Measurements from ENCODE around the gene ZNF165. TPM values are rescaled to one million over a fixed set of nuclear protein-coding genes. Genes with fewer than 3 reads are reported as not detected.

ZNF165 gene
- total and polyA plus RNA-seq, 2 of the 8 experiments (the other 6 are each of a cell fraction or from before 2014, with no cell fraction given), result 1.2 to 9.3 TPM

DNA sequence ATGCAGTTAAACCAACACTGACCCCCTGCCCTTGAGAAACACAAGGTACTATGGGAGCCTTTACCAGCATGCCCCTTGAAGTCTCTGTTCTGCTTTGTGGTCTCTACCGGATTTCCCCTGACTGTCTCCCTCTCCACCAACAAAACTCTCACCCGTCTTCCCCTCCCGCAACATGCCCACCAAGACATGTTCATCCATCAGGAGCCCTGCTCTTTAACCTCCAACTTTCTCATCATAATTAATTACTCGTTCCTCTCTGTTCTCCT lies 1.1 kb downstream of the ZNF165 start (continued):
- TF ChIP-seq, protein P1, sequence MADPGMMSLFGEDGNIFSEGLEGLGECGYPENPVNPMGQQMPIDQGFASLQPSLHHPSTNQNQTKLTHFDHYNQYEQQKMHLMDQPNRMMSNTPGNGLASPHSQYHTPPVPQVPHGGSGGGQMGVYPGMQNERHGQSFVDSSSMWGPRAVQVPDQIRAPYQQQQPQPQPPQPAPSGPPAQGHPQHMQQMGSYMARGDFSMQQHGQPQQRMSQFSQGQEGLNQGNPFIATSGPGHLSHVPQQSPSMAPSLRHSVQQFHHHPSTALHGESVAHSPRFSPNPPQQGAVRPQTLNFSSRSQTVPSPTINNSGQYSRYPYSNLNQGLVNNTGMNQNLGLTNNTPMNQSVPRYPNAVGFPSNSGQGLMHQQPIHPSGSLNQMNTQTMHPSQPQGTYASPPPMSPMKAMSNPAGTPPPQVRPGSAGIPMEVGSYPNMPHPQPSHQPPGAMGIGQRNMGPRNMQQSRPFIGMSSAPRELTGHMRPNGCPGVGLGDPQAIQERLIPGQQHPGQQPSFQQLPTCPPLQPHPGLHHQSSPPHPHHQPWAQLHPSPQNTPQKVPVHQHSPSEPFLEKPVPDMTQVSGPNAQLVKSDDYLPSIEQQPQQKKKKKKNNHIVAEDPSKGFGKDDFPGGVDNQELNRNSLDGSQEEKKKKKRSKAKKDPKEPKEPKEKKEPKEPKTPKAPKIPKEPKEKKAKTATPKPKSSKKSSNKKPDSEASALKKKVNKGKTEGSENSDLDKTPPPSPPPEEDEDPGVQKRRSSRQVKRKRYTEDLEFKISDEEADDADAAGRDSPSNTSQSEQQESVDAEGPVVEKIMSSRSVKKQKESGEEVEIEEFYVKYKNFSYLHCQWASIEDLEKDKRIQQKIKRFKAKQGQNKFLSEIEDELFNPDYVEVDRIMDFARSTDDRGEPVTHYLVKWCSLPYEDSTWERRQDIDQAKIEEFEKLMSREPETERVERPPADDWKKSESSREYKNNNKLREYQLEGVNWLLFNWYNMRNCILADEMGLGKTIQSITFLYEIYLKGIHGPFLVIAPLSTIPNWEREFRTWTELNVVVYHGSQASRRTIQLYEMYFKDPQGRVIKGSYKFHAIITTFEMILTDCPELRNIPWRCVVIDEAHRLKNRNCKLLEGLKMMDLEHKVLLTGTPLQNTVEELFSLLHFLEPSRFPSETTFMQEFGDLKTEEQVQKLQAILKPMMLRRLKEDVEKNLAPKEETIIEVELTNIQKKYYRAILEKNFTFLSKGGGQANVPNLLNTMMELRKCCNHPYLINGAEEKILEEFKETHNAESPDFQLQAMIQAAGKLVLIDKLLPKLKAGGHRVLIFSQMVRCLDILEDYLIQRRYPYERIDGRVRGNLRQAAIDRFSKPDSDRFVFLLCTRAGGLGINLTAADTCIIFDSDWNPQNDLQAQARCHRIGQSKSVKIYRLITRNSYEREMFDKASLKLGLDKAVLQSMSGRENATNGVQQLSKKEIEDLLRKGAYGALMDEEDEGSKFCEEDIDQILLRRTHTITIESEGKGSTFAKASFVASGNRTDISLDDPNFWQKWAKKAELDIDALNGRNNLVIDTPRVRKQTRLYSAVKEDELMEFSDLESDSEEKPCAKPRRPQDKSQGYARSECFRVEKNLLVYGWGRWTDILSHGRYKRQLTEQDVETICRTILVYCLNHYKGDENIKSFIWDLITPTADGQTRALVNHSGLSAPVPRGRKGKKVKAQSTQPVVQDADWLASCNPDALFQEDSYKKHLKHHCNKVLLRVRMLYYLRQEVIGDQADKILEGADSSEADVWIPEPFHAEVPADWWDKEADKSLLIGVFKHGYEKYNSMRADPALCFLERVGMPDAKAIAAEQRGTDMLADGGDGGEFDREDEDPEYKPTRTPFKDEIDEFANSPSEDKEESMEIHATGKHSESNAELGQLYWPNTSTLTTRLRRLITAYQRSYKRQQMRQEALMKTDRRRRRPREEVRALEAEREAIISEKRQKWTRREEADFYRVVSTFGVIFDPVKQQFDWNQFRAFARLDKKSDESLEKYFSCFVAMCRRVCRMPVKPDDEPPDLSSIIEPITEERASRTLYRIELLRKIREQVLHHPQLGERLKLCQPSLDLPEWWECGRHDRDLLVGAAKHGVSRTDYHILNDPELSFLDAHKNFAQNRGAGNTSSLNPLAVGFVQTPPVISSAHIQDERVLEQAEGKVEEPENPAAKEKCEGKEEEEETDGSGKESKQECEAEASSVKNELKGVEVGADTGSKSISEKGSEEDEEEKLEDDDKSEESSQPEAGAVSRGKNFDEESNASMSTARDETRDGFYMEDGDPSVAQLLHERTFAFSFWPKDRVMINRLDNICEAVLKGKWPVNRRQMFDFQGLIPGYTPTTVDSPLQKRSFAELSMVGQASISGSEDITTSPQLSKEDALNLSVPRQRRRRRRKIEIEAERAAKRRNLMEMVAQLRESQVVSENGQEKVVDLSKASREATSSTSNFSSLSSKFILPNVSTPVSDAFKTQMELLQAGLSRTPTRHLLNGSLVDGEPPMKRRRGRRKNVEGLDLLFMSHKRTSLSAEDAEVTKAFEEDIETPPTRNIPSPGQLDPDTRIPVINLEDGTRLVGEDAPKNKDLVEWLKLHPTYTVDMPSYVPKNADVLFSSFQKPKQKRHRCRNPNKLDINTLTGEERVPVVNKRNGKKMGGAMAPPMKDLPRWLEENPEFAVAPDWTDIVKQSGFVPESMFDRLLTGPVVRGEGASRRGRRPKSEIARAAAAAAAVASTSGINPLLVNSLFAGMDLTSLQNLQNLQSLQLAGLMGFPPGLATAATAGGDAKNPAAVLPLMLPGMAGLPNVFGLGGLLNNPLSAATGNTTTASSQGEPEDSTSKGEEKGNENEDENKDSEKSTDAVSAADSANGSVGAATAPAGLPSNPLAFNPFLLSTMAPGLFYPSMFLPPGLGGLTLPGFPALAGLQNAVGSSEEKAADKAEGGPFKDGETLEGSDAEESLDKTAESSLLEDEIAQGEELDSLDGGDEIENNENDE (IDR thresholded peaks at IDR 0.05; ENCODE audit: insufficient replicate concordance, low read length), result no peak
- TF ChIP-seq TAF7 (optimal IDR thresholded peaks at IDR 0.05; ENCODE audit: borderline replicate concordance, low read depth, low read length) (no peak), HDAC6 (IDR thresholded peaks at IDR 0.05; ENCODE audit: low read depth, low read length) (no peak), HDAC2 (IDR thresholded peaks at IDR 0.05; ENCODE audit: borderline replicate concordance in 1 of 2, low read depth in 2 of 2, low read length in 2 of 2) (no peak), GABPA (IDR thresholded peaks at IDR 0.05; ENCODE audit: borderline replicate concordance, insufficient read depth, low read length) (no peak), KDM1A (IDR thresholded peaks at IDR 0.05; ENCODE audit: borderline replicate concordance, low read length) (no peak), RAD21 (IDR thresholded peaks at IDR 0.05 in 1 of 2, conservative IDR thresholded peaks at IDR 0.05 in 1 of 2; ENCODE audit: low read depth in 2 of 2, low read length in 2 of 2) (no peak), RNF2 (IDR thresholded peaks at IDR 0.05; ENCODE audit: borderline replicate concordance, low read depth, low read length, missing control alignments, poor library complexity, severe bottlenecking) (no peak), POU5F1 (IDR thresholded peaks at IDR 0.05; ENCODE audit: low read depth, low read length) (no peak), SAP30 (IDR thresholded peaks at IDR 0.05; ENCODE audit: insufficient read depth, insufficient replicate concordance, low read length) (no peak), YY1 (IDR thresholded peaks at IDR 0.05; ENCODE audit: low read depth, low read length) (no peak)
